Pericardium fibroblast (primary cell): ENCODE results near the gene EIF1AX. TPM values are rescaled to one million over a fixed set of nuclear protein-coding genes. Genes with fewer than 3 reads are reported as not detected.

Experiments used
- total RNA-seq: library from RNA; depleted of rRNA; stranded (reverse); fragments of >200 nt; gene quantifications from 2 replicates; pipeline ENCODE4 v1.2.3, GENCODE V29; 2015

EIF1AX gene, protein sequence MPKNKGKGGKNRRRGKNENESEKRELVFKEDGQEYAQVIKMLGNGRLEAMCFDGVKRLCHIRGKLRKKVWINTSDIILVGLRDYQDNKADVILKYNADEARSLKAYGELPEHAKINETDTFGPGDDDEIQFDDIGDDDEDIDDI
- 28.1 and 33.3 TPM in 2 replicates for total RNA-seq

DNA sequence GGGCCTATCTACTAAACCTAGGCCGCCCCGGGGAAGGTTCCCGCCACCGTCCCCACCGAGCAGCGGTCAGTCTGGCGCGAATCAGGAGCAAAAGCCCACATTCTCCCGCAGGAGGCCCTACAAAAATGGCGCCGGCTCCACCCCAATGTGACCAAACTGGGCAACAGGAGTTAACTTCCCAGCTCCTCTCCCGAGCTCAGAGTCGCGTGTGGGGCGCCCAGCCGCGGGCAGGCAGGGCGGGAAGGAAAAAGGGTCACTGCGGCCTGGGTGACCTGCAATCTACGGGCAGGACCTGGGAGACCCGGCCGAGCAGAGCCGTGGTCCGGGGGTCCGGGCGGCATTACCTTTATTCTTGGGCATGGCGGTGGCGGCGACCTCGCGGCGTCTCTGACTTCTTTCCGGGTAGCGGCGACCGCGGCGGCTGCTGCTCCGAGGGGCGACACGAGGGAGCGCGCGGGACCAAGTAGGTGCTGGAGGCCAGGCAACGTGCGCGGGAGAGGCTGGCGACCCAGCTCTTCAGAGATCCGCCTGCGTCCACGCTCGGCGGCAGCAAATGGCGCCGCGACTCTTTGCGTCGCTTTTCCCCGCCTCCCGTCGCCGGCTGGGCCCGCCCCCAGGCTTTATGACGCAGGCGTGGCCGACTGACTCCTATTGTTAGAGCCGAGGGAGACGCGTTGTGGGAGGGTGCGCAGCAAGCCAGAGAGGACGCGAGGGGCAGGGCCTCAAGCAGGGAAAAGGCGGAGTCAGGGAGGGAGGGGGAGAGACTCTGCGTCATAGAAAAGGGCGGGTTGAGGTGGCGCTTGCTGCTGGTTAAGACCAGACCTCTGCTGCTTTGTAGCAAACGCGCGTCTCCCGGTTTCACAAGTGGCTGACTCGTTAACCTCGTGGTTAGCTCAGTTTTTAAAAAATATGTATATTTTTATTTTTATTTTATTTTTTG is at the start of gene EIF1AX:
TSS of gene EIF1AX (minus strand) at position 558 of the 940 bp plus-strand sequence. CDS start at position 360, 198 bp downstream.

DNA sequence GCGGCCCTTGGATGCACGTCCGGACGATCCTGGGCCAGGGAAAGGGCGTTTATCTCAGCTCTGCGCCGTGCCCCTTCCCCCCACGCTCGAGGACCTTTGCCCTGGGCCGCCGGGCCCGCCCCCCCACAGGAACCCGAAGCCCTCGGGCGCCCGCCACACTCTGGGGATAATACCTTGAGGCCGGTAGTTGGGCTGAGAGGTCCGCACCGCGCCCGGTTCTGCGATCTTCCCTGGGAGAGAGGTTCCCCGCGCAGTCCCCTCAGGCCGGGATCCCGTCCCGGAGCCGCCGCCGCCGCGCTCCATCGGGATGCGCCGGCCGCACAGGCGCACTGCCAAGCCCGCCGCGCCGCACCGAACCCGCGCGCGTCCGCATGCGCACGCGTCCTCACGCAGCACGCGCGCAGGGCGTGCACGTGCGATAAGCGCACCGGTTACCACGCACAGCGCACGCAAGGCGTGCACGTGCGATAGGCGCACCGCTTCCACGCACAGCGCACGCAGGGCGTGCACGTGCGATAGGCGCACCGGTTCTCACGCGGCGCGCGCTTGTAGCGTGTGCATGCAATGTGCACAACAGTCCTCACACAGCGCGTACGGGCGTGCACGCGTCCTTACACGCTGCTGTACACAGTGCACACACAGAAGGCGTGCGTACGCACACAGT is 24.9 kb downstream of the EIF1AX start, which contains the start of gene MAP7D2:
TSS of gene MAP7D2 (minus strand) at position 331 of the 664 bp plus-strand sequence. CDS start at position 303, 28 bp downstream.

Other genes starting within 250 kb of the EIF1AX start
- gene BCLAF3, start 150.8 kb downstream of the EIF1AX start, total RNA-seq: 1.6 and 1.8 TPM in 2 replicates
- gene MAP7D2, start 24.9 kb downstream of the EIF1AX start, total RNA-seq: 0.09 and 0.35 TPM in 2 replicates
- 17.3 and 24.6 TPM in 2 replicates for gene RPS6KA3, start 125.1 kb upstream of the EIF1AX start, total RNA-seq